GM21737 (cell line): ENCODE measurements around the gene NOTO.
"Not testable (repeated sequence)": the region's sequence is repeated elsewhere in the genome, so short reads cannot be mapped to it uniquely, and the experiment has no call there.

Experiments
- ATAC-seq: cut with Tn5 transposase; IDR thresholded peaks from one replicate; pipeline ENCODE4 v1.9.1; 2021; ENCODE audit warnings: mild to moderate bottlenecking, moderate library complexity; ENCODE audit not compliant: unreplicated experiment

The NOTO gene

DNA sequence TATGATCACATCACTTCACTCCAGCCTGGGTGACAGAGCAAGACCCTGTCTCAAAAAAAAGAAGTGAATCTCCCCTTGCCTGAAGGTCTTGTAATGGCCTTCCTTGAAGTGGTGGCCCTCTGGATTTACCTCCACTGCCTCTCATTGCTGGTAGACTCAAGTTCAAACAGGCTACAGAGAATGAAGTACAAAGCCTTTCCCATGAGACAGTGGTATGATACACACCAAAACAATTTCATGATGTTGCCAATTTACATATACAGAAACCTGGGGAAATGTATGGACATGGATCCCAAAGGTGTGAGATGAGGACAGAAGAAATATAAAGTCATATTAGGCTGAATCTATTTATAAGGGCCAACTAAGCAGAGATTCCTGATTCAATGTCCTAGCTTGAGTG, 4.8 kb upstream of the NOTO start:
- no peak for ATAC-seq

- ATAC-seq, result not testable (repeated sequence)
Observed at GRCh38 chr2:73200281-73200680, 2.1 kb upstream of the NOTO start.

DNA sequence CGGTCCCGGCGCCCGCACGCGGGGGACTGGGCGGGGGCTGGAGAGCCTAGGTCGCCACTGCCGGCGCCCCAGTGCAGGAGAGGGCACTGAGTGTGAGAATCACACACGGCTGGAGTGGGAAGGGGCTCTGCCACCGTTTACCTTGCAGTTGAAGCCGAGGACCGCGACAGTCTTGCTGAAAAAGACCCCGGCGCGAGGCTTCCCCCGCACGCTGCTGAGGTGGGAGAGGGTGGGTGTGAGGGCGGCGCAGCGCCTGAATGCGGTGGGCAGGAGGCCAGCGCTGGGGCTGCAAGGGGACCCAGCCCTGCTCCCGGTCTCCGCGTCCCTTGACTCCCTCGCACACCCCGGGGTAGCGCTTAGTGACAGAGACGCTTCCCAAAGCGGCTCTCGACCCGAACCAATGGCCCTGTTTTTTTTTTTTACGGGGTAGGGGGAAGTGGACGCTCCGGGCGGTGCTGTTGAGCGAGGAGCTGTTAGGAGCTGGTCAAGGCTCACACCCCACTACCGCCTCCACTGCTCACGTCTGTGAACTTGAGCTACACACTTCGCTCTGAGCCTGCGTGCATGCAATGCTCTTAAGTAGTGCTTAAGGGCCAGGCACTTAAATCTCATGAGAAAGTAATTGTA, 794 bp downstream of the NOTO start:
- no peak for ATAC-seq

GRCh38 chr2:73205611-73206010, 3.2 kb downstream of the NOTO start:
- no peak for ATAC-seq

DNA sequence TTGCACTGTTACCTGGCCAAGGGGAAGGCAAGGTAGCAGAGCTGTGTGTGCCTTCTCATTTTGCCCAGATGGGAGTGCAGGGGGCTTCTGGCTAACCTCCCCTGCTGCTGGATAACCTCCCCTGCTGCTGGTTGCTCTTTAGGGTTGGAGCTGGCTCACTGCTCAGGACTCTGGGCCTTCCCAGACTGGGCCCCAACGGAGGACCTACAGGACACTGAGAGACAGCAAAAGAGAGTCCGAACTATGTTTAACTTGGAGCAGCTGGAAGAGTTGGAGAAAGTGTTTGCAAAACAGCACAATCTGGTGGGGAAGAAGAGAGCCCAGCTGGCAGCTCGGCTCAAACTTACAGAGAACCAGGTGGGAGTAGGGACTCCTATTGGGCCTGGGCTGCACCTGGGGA, 5.9 kb downstream of the NOTO start:
- ATAC-seq, result no peak

DNA sequence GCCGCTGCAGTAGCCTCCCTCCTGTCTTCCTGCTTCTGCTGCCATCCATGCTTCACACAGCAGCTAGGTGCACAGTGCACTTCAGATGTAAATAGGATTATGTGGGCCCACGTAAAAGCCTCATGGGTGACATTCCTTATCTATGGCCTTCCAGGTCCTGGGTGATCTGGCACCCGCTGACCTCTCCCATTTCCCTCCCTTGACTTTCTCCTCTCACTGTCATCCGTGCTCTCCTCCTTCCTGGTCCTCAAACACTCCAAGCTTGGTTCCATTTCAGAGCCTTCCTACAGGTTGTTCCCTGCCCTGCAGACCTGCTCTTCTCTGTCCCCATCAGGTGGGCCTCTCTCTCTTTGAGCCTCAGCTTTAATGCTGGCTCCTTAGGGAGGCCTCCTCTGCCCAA, 7.6 kb downstream of the NOTO start:
- ATAC-seq, result no peak

DNA sequence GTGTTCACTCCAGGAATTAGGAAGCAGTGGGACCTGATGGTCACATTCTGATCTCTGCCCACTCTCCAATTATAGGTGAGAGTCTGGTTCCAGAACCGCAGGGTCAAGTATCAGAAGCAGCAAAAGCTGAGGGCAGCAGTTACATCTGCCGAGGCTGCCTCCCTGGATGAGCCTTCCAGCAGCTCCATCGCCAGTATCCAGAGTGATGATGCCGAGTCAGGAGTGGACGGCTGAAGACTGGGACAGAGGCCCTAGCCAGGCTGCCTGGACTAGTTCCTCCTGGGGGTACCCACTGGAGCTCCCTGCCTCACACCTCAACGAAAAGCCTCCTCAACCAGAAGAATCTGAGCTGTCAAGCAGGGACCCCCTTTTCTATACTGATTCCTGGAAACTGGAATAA, 8.3 kb downstream of the NOTO start:
- no peak for ATAC-seq

GRCh38 chr2:73212098-73212447, 9.7 kb downstream of the NOTO start:
- no peak for ATAC-seq

GRCh38 chr2:73212448-73213176, 10.2 kb downstream of the NOTO start:
- peak; percentile 70 for ATAC-seq

DNA sequence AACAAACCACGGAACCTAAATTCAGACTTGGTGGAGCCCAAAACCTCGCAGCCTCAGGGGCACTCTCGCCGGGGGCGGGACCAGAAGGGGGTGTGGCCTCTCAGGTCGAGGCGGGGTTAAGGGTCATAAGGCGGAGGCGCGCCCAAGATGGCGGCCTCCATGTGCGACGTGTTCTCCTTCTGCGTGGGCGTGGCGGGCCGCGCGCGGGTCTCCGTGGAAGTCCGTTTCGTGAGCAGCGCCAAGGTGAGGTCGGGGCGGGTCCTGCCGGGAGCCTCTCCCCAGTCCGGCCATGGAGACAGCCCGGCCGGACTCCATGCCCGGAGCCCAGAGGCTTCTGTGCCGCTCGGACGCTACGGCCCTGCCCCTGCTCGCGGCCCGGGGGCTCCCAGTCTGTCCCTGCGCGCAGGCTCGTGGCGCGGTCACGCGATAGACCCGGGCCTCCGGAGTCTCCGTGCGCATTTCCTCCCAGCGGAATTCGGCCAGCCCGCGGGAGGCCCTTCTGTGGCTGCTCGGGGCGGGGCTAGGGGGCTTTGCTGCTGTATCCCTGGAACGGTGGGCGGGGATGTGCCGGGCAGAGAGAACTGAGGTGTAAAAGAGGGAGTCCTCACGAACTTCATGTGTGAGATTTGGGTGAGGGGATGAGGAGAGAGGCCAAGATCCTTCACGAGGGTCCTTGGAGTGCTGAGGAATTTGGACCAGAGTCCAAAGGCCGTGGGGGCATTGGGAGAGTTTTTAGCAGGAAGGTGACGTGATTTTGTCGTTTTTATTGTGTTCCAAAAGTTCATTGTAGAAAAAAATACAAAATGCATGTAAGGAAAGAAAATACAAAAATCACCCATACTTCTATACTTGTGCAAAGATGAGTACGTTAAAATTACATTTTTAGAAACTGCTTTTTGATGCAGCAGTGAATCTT, 12.0 kb downstream of the NOTO start, which contains the start of gene SMYD5:
Gene SMYD5, plus strand, starts transcription at position 126 of the 916 bp plus-strand sequence. Its CDS starts 22 bp downstream, at position 148.
- peak; percentile 95 for ATAC-seq

DNA sequence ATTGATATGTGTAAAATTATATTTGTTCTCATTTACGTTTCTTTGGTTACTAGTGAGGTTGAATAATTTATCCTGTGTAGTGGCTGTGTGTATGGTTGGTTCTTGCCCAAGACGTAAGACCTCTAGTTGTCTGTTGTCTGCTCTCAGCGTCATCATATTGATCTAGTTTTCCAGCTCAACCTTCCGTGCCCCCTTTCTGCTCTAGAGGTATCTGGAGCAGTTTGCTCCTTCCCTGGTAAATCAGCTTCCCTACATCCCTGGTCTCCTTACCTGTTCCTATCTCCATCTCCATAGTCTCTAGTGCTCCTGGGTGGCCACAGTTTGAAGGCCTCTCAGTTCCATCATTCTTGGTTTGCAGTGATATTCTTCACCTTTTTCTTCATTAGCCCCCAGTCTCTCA, 12.9 kb downstream of the NOTO start:
- ATAC-seq, result no peak

DNA sequence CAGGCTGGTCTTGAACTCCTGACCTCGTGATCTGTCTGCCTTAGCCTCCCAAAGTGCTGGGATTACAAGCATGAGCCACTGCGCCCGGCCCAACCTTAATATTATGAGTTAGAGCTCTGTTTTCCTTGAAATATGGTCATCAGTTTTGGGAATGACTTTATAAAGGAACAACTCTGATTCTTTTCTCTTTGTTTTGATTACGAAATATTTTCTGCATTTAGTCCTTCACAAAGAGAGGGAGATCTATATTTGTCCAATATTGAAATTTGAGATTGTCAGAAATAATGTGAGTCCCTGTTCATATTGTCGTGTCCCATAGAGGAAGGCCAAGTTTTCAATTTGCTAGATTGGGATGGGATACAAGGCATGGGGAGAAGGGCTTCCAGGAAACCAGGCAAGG, 14.8 kb downstream of the NOTO start:
- ATAC-seq, result no peak

- no peak for ATAC-seq
Observed at GRCh38 chr2:73217826-73218225, 15.5 kb downstream of the NOTO start.

DNA sequence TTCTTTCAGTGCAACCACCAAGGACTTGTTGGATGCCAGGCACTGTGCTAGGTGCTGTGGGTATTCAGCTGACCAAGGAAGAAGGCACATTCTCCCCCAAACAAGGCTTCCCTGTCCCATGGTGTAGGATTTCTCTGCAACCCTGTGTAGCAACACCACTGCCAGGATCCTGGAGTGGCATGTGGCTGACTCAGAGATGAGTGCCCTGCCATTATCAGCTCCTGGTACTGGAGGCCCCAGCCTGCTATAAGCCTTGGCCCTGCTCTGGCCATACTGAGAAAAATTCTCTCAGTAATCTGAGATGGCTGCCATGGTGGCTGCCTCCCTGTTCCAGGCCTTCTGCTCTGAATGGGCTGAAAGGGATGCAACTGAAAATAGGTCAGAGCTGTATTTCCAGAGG, 15.9 kb downstream of the NOTO start:
- ATAC-seq, result no peak

- no peak for ATAC-seq
Observed at GRCh38 chr2:73223821-73224220, 21.4 kb downstream of the NOTO start.

DNA sequence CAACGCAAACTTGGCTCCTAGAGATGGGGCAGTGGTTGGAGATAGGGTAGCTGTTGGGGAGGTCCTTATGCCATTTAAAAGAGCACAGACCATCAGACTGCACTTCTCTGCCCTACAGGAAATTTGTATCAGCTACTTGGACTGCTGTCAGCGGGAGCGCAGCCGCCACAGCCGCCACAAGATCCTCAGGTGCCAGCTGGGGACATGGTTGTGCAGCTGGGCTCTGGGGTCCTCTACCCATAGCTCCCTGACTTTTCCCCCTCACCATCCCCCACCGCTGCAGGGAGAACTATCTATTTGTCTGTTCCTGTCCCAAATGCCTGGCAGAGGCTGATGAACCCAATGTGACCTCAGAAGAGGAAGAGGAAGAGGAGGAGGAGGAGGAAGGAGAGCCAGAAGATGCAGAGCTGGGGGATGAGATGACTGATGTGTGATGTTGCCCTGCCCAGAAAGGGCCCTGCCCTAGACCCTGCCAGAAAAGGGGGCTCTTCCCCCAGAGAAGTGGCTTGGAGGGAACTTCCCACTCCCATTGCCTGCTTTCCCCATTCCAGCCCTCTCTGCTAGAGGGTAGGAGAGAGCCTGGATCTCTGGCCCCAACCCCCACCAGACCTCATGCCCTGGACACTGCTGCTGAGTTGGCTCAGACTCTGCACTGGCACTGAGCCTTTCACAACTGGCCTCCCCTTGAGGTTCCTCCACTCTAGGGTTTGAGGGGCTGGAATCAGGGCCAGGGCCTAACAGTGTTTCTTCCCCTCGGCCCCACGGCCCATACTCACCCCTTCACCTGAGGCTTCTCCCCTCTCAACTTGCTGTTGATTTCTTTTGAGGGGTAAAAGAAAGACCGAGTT, 23.4 kb downstream of the NOTO start:
- ATAC-seq, result no peak

DNA sequence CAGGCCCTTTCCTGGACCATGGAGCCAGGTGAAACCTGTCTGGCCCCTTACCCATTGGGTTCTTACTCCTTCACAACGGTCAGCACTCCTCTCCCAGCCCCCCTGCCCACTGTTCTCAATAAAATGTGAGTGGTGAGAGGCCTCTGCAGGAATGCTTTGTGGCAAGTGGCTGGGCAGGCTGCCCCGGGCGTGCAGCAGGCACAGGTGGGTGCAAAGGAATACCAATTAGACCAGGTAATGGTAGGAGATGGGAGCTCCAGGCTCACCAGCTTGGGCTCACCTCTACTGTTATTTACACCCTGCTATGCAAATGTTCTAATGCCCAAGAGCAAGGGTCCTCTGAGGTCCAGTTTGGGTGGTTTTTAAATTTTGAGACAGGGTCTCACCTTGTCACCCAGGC, 24.7 kb downstream of the NOTO start:
- no peak for ATAC-seq

DNA sequence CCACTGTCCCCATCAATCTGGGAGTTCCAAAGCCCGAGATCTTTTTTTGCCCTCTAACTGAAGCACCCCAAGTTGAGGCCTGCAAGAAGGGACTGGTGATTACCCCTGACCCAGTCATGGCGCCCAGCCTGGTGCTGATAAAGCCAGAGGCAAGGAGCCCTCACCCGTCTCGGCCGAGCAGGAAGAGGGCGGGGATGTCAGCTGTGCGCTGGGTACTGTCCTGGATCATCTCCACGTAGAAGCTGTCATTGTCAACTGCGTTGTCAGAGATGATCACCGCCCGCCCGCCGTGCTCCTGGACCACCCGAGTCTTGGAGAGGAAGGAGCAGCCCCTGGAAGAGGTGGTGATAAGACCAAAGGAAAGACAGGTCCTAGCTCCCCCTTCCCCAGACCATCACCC, 26.3 kb downstream of the NOTO start:
- ATAC-seq, result no peak

DNA sequence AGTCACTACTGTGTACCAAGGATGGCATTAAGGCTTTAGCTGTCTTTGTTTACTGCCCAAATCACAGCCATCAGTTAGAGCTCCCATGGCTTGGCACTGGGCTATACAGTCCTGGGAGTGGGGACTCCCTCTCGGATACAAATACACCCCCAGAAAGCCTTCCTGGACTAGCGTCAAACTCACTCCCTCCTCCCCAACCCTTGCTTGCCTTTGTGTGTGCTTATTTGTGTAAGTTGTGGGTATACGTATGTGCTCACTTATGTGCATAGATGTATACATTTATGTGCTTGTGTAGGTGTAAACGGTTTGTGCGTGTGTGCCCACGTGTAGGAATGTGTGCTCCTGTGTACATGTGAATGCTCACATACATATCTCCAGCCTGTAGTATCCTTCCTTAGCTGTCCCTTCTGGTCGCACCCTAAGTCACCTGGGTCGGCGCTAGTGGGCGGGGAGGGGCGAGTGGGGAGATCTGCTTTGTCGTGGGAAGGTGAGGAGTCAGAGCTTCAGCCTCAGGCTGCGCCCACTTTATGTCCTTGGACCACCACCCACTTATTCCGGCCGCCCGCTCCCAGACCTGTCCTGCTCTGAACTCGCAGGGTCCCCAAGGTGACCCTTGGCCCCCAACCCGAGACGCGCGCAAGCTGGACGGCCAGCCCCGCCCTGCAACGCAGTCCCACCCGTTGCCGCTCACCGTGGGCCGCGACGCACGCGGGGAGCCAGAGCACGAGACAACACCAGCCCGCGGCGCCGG, 30.2 kb downstream of the NOTO start:
- ATAC-seq, result peak; percentile 6
